Upper lobe of left lung (tissue), 4 donors: Measurements from ENCODE around the gene STK25.

Experiments used
- POLR2A ChIP-seq, 4 donors: fragments of 450-650 bp; IDR thresholded peaks; one replicate each; pipeline ENCODE4 v1.5.1; 2016 to 2017; ENCODE audit warnings: antibody characterized with exemption in 4 of 4, mild to moderate bottlenecking in 2 of 4
- TF ChIP-seq, protein P1 (sequence below), 6 experiments: fragments of 450-650 bp in 4 of 6; fragments of 200-600 bp in 2 of 6; sonication (generic) in 2 of 6; IDR thresholded peaks; one replicate each; pipeline ENCODE4 v1.5.1; 2016 to 2019; ENCODE audit warnings: antibody characterized with exemption in 6 of 6

DNA sequence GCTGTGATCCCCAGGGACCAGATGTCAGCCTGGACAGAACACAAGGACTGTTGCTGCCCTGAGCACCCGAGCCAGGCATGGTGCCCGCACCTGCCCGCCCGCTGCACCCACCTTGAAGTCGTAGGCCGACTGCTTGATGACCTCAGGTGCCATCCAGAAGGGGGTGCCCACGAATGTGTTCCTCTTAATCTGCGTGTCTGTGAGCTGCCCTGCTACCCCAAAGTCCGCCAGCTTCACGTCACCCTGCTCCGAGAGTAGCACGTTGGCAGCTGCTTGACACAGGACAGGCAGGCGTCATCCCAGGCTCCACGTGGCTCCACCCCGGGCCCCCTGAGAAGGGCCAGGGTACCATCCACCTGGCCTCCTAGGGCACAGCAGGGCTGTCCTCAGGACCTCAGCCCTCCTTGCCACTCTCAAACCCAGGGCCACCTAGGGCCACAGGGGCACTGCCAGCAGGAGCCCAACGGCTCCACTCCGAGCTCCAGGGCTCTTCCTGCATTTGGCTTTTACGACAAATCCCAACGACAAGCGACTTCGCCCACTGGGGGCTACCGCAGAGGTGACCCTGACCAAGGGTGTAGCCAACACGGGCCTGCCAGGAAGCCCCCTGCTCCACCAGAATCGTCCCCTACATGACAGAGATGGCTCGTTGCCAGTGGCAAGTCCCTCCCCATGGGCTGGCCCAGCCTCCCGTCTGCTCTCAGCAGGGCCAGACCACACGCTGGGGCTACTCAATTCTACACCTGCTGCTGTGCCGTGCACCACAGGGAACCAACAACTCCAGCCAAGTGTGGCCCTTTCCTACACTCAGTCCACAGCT lies 9.0 kb downstream of the STK25 start:
- TF ChIP-seq, protein P1, sequence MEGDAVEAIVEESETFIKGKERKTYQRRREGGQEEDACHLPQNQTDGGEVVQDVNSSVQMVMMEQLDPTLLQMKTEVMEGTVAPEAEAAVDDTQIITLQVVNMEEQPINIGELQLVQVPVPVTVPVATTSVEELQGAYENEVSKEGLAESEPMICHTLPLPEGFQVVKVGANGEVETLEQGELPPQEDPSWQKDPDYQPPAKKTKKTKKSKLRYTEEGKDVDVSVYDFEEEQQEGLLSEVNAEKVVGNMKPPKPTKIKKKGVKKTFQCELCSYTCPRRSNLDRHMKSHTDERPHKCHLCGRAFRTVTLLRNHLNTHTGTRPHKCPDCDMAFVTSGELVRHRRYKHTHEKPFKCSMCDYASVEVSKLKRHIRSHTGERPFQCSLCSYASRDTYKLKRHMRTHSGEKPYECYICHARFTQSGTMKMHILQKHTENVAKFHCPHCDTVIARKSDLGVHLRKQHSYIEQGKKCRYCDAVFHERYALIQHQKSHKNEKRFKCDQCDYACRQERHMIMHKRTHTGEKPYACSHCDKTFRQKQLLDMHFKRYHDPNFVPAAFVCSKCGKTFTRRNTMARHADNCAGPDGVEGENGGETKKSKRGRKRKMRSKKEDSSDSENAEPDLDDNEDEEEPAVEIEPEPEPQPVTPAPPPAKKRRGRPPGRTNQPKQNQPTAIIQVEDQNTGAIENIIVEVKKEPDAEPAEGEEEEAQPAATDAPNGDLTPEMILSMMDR (IDR thresholded peaks at IDR 0.05), result no peak
- TF ChIP-seq POLR2A (IDR thresholded peaks at IDR 0.05), result no peak
